HG03520 (cell line): ENCODE data around the gene TUBD1.

Experiments
- ATAC-seq: cut with Tn5 transposase; IDR thresholded peaks from one replicate; pipeline ENCODE4 v1.9.1; 2021; ENCODE audit warnings: mild to moderate bottlenecking, moderate library complexity; ENCODE audit not compliant: unreplicated experiment

TUBD1 gene

GRCh38 chr17:59827721-59828477 is 64.8 kb downstream of the TUBD1 start:
- ATAC-seq = no peak

DNA sequence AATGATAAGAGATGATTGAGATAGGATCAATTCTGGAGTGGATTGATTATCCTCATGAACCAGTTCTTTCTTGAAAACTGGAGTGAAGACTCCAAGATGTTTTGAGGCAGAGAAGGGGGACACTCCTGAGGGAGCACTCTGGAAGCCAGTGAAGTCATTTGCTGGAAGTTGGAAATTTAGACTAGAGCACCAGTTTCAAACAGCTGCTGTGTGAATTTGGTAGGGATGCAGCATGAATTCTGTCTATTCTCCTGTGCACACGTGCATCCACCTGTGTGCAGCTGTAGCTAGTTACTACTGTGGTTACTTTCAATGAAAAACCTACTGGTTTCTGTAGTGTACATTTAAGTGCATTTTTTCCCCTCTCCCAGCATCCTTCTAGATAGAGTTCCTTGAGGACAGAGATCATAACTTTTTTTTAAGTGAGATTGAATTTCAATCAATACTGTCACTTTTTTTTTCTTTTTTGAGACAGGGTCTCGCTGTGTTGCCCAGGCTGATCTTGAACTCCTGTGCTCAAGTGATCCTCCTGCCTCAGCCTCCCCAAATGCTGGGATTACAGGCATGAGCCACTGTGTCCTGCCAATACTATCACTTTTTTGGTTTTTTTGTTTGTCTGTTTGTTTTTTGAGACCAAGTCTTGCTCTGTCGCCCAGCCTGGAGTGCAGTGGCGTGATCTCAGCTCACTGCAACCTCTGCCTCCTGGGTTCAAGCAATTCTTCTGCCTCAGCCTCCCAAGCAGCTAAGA is 65.9 kb downstream of the TUBD1 start:
- ATAC-seq = no peak

DNA sequence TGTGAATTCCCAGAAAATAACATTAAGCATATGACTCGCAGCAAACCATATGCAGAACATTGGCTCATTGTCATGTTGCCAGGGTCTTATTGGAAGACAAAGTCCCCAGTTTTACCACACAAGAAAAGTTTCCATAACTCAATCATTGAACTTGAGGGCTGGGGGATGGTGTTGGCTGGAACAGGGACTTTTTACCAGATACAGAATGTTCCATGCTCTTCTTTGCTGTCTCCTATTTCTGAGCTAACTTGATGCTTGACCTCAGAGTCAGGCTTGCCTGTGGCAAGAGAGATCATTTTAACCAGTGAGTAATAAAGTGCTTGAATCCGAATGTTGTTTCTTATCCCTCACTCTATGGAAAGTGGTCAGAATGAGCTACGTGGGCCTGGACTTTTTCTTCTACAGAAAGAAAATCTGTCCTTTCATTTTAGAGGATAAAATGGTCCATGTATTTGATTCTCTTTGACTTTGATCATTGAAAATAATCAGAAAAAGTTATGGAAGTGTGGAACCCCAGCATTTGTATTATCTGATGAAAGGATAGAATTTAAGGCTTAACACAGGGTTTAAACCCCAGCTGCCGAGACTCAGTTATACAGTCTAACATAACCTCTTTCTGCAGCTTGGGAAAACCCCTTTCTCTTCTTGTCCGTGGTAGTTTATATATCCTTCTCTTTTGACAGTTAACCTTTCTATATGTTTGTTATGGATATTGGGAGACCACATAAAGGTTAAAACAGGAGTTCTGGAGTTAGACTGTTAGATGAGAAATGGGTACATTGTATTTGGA is 67.0 kb downstream of the TUBD1 start:
- no peak for ATAC-seq

- no peak for ATAC-seq
Observed at GRCh38 chr17:59815965-59816364, 76.8 kb downstream of the TUBD1 start.

GRCh38 chr17:59814685-59815084 is 78.1 kb downstream of the TUBD1 start:
- ATAC-seq = no peak

GRCh38 chr17:59814276-59814675 is 78.5 kb downstream of the TUBD1 start:
- no peak for ATAC-seq

- ATAC-seq = no peak
Observed at GRCh38 chr17:59812139-59812538, 80.6 kb downstream of the TUBD1 start.

- no peak for ATAC-seq
Observed at GRCh38 chr17:59811209-59811608, 81.5 kb downstream of the TUBD1 start.

DNA sequence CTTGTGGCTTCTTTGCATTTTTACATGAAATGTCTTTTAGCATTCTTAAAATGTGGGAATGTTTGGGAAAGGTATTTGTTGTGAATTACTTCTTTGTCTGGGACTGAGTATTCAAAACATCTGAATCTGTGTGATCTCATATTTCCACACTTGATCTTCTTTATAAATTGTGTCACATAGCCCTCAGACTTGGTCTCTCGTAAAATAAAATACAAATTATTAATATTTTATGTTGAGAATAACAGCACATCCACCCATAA is 81.9 kb downstream of the TUBD1 start:
- ATAC-seq = no peak
